IgD-negative memory B cell (primary cell): ENCODE measurements around the gene APOA1. TPM values are rescaled to one million over a fixed set of nuclear protein-coding genes. Genes with fewer than 3 reads are reported as not detected.

Source experiments
- H3K27ac Mint-ChIP-seq, 3 donors: one replicate each; pipeline ENCODE4 v1.8.0; 2020 to 2022; ENCODE audit warnings: mild to moderate bottlenecking in 3 of 3, mixed read lengths in 3 of 3, moderate library complexity in 1 of 3
- H3K27me3 Mint-ChIP-seq: one replicate; pipeline ENCODE4 v1.8.0; 2021; ENCODE audit warnings: mixed read lengths
- H3K36me3 Mint-ChIP-seq: one replicate; pipeline ENCODE4 v1.8.0; 2020; ENCODE audit warnings: mild to moderate bottlenecking, mixed read lengths
- H3K4me1 Mint-ChIP-seq, 3 donors: one replicate each; pipeline ENCODE4 v1.8.0; 2020 to 2022; ENCODE audit warnings: mixed read lengths in 3 of 3, mild to moderate bottlenecking in 1 of 3
- H3K4me3 Mint-ChIP-seq, 4 donors: one replicate each; pipeline ENCODE4 v1.8.0; 2020 to 2022; ENCODE audit warnings: mild to moderate bottlenecking in 4 of 4, mixed read lengths in 4 of 4, moderate library complexity in 3 of 4
- H3K9me3 Mint-ChIP-seq, 3 donors: one replicate each; pipeline ENCODE4 v1.8.0; 2020 to 2021; ENCODE audit warnings: mixed read lengths in 3 of 3, mild to moderate bottlenecking in 1 of 3
- polyA plus RNA-seq: library from polyadenylated mRNA; unstranded; fragments of 300-500 nt; fragmentation: Illumina TruSeq; gene quantifications from one replicate; pipeline ENCODE4 v1.2.3, GENCODE V29; 2021

APOA1 gene
- polyA plus RNA-seq, 1 donor from 2014 or later = not detected

GRCh38 chr11:116866804-116867455 is 29.5 kb upstream of the APOA1 start:
- no peaks in the 10 kb centered on the region for H3K9me3 Mint-ChIP-seq
- H3K4me1 Mint-ChIP-seq = no peaks in the 10 kb centered on the region
- H3K36me3 Mint-ChIP-seq = peaks cover 10% of the 10 kb centered on the region
- H3K4me3 Mint-ChIP-seq = no peak overlapping the region
- H3K27ac Mint-ChIP-seq = peak overlapping the region in 2 of 3 donors; percentile 50 to 61
- H3K27me3 Mint-ChIP-seq = no peaks in the 10 kb centered on the region

GRCh38 chr11:116865696-116866095 is 28.3 kb upstream of the APOA1 start:
- Mint-ChIP-seq H3K27me3 (no peaks in the 10 kb centered on the region), H3K4me1 (no peaks in the 10 kb centered on the region), H3K27ac (peak overlapping the region in 1 of 3 donors; percentile 31), H3K4me3 (no peak overlapping the region), H3K9me3 (no peaks in the 10 kb centered on the region), H3K36me3 (peaks cover 10% of the 10 kb centered on the region)

GRCh38 chr11:116864531-116864930 is 27.1 kb upstream of the APOA1 start:
- Mint-ChIP-seq H3K36me3 (peaks cover 6% of the 10 kb centered on the region), H3K4me3 (no peak overlapping the region), H3K4me1 (no peaks in the 10 kb centered on the region), H3K9me3 (no peaks in the 10 kb centered on the region), H3K27me3 (no peaks in the 10 kb centered on the region), H3K27ac (no peak overlapping the region)

- H3K36me3 Mint-ChIP-seq = peaks cover 3% of the 10 kb centered on the region
- H3K9me3 Mint-ChIP-seq = no peaks in the 10 kb centered on the region
- no peak overlapping the region for H3K27ac Mint-ChIP-seq
Observed at GRCh38 chr11:116862951-116863350, 25.5 kb upstream of the APOA1 start.

GRCh38 chr11:116862185-116862584 is 24.8 kb upstream of the APOA1 start:
- H3K27ac Mint-ChIP-seq = peak overlapping the region in 1 of 3 donors; percentile 71
- H3K9me3 Mint-ChIP-seq = no peaks in the 10 kb centered on the region
- H3K36me3 Mint-ChIP-seq = peaks cover 4% of the 10 kb centered on the region
- no peak overlapping the region for H3K4me3 Mint-ChIP-seq
- H3K4me1 Mint-ChIP-seq = no peaks in the 10 kb centered on the region
- no peaks in the 10 kb centered on the region for H3K27me3 Mint-ChIP-seq

More at GRCh38 chr11:116862951-116863350, 25.5 kb upstream of the APOA1 start:
- H3K4me3 Mint-ChIP-seq = no peak overlapping the region
- H3K27me3 Mint-ChIP-seq = no peaks in the 10 kb centered on the region
- H3K4me1 Mint-ChIP-seq = no peaks in the 10 kb centered on the region

- no peak overlapping the region for H3K4me3 Mint-ChIP-seq
- H3K4me1 Mint-ChIP-seq = no peaks in the 10 kb centered on the region
- H3K27ac Mint-ChIP-seq = no peak overlapping the region
Observed at GRCh38 chr11:116861539-116861938, 24.1 kb upstream of the APOA1 start.

GRCh38 chr11:116860303-116860702 is 22.9 kb upstream of the APOA1 start:
- H3K36me3 Mint-ChIP-seq = peaks cover 11% of the 10 kb centered on the region
- H3K27ac Mint-ChIP-seq = no peak overlapping the region
- H3K9me3 Mint-ChIP-seq = no peaks in the 10 kb centered on the region
- H3K4me3 Mint-ChIP-seq = no peak overlapping the region
- H3K4me1 Mint-ChIP-seq = peaks cover under 1 to 5% (median 2%) of the 10 kb centered on the region in 3 donors
- H3K27me3 Mint-ChIP-seq = no peaks in the 10 kb centered on the region

More at GRCh38 chr11:116861539-116861938, 24.1 kb upstream of the APOA1 start:
- Mint-ChIP-seq H3K36me3 (peaks cover 7% of the 10 kb centered on the region), H3K9me3 (no peaks in the 10 kb centered on the region), H3K27me3 (no peaks in the 10 kb centered on the region)

GRCh38 chr11:116859175-116859574 is 21.8 kb upstream of the APOA1 start:
- Mint-ChIP-seq H3K27ac (peak overlapping the region in 1 of 3 donors; percentile 23), H3K36me3 (peaks cover 14% of the 10 kb centered on the region), H3K9me3 (no peaks in the 10 kb centered on the region), H3K4me1 (peaks cover 5 to 9% (median 7%) of the 10 kb centered on the region in 3 donors), H3K27me3 (no peaks in the 10 kb centered on the region), H3K4me3 (no peak overlapping the region)

GRCh38 chr11:116857936-116858335 is 20.5 kb upstream of the APOA1 start:
- Mint-ChIP-seq H3K27me3 (no peaks in the 10 kb centered on the region), H3K4me3 (no peak overlapping the region), H3K4me1 (peaks cover 13 to 19% (median 18%) of the 10 kb centered on the region in 3 donors), H3K9me3 (no peaks in the 10 kb centered on the region), H3K27ac (peak overlapping the region in 1 of 3 donors; percentile 41), H3K36me3 (peaks cover 14% of the 10 kb centered on the region)

GRCh38 chr11:116857316-116857715 is 19.9 kb upstream of the APOA1 start:
- no peaks in the 10 kb centered on the region for H3K27me3 Mint-ChIP-seq
- H3K4me1 Mint-ChIP-seq = peaks cover 19 to 25% (median 25%) of the 10 kb centered on the region in 3 donors
- peaks cover 14% of the 10 kb centered on the region for H3K36me3 Mint-ChIP-seq
- no peak overlapping the region for H3K4me3 Mint-ChIP-seq
- H3K9me3 Mint-ChIP-seq = no peaks in the 10 kb centered on the region
- no peak overlapping the region for H3K27ac Mint-ChIP-seq

GRCh38 chr11:116856423-116856822 is 19.0 kb upstream of the APOA1 start:
- H3K36me3 Mint-ChIP-seq = peaks cover 14% of the 10 kb centered on the region
- no peaks in the 10 kb centered on the region for H3K9me3 Mint-ChIP-seq
- H3K4me1 Mint-ChIP-seq = peaks cover 28 to 34% (median 33%) of the 10 kb centered on the region in 3 donors
- H3K27ac Mint-ChIP-seq = peak overlapping the region in 1 of 3 donors; percentile 86
- H3K4me3 Mint-ChIP-seq = no peak overlapping the region
- H3K27me3 Mint-ChIP-seq = no peaks in the 10 kb centered on the region

- Mint-ChIP-seq H3K36me3 (peaks cover 16% of the 10 kb centered on the region), H3K4me1 (peaks cover 32 to 39% (median 36%) of the 10 kb centered on the region in 3 donors), H3K27me3 (no peaks in the 10 kb centered on the region), H3K27ac (no peak overlapping the region), H3K4me3 (peak overlapping the region in 1 of 4 donors; percentile 50), H3K9me3 (no peaks in the 10 kb centered on the region)
Observed at GRCh38 chr11:116855413-116855812, 18.0 kb upstream of the APOA1 start.

GRCh38 chr11:116853461-116854073 is 16.1 kb upstream of the APOA1 start:
- Mint-ChIP-seq H3K27ac (peak overlapping the region in 2 of 3 donors; percentile 6 to 39), H3K9me3 (no peaks in the 10 kb centered on the region), H3K4me1 (peaks cover 32 to 45% (median 36%) of the 10 kb centered on the region in 3 donors), H3K36me3 (peaks cover 16% of the 10 kb centered on the region), H3K4me3 (peak overlapping the region in 3 of 4 donors; percentile 4 to 73 (median 6)), H3K27me3 (no peaks in the 10 kb centered on the region)

GRCh38 chr11:116852261-116853031 is 15.0 kb upstream of the APOA1 start:
- H3K36me3 Mint-ChIP-seq = peaks cover 16% of the 10 kb centered on the region
- H3K27me3 Mint-ChIP-seq = no peaks in the 10 kb centered on the region
- peak overlapping the region in 2 of 3 donors; percentile 46 to 61 for H3K27ac Mint-ChIP-seq
- peak overlapping the region in 2 of 4 donors; percentile 73 to 76 for H3K4me3 Mint-ChIP-seq
- no peaks in the 10 kb centered on the region for H3K9me3 Mint-ChIP-seq
- H3K4me1 Mint-ChIP-seq = peaks cover 32 to 45% (median 36%) of the 10 kb centered on the region in 3 donors

GRCh38 chr11:116851626-116852025 is 14.2 kb upstream of the APOA1 start:
- Mint-ChIP-seq H3K27ac (no peak overlapping the region), H3K4me3 (peak overlapping the region in 1 of 4 donors; percentile 77), H3K9me3 (no peaks in the 10 kb centered on the region), H3K27me3 (no peaks in the 10 kb centered on the region), H3K36me3 (peaks cover 10% of the 10 kb centered on the region), H3K4me1 (peaks cover 32 to 45% (median 36%) of the 10 kb centered on the region in 3 donors)
